Mucosa of descending colon (tissue), 3 donors: ENCODE data around the gene FOLR3. TPM values are rescaled to one million over a fixed set of nuclear protein-coding genes. Genes with fewer than 3 reads are reported as not detected.
"Not testable (repeated sequence)": the region's sequence is repeated elsewhere in the genome, so short reads cannot be mapped to it uniquely, and the experiment has no call there.

Experiments
- ATAC-seq: fragments of 200-7000 bp; cut with Tn5 transposase; one replicate; pipeline ENCODE4 v1.9.1; 2020; ENCODE audit warnings: mild to moderate bottlenecking, moderate library complexity
- DNase-seq, 3 donors: peaks; one replicate each; pipeline ENCODE4 v3.0.0-alpha.2; 2020
- H3K36me3 ChIP-seq: fragments of 200-600 bp; one replicate; pipeline ENCODE4 v1.8.0; 2021; ENCODE audit warnings: low read depth, mild to moderate bottlenecking
- H3K4me1 ChIP-seq: fragments of 200-600 bp; one replicate; pipeline ENCODE4 v1.8.0; 2021; ENCODE audit warnings: low read depth, mild to moderate bottlenecking
- H3K4me3 ChIP-seq: fragments of 200-600 bp; one replicate; pipeline ENCODE4 v1.8.0; 2021; ENCODE audit warnings: mild to moderate bottlenecking
- H3K9me3 ChIP-seq: fragments of 200-600 bp; one replicate; pipeline ENCODE4 v1.8.0; 2021; ENCODE audit warnings: mild to moderate bottlenecking
- CTCF ChIP-seq: fragments of 200-600 bp; IDR thresholded peaks from one replicate; pipeline ENCODE4 v1.8.0; 2022; ENCODE audit warnings: antibody characterized with exemption, mild to moderate bottlenecking
- intact Hi-C, 2 donors: fragments of 100-400 bp; cut with DNase I in 1 of 2; cut with micrococcal nuclease in 1 of 2; formaldehyde crosslinking; loops; one replicate each; pipeline versions ENCODE4 v1.11.0 to v1.11.1; 2022; cut with DNase I, micrococcal nuclease
- total RNA-seq, 3 donors: library from RNA; stranded (reverse); fragmentation: NEBNext Ultra II Directional in 2 of 3; extraction: Animal tissue kit (Norgen Biotek cat#: 25700) in 2 of 3; gene quantifications; one replicate each; pipeline versions ENCODE4 v1.2.1 to v1.2.4, GENCODE V29; 2021 to 2023
- donor health status: DM: no; HTN: no; CAD: no; lungs with moderate emphysema.
- donor health status: DM: no; HTN: no; CAD: no.
- donor health status: DM: no; HTN: yes; CAD: no.

The FOLR3 gene
- total RNA-seq, 3 donors from 2014 or later = not detected

- TF ChIP-seq CTCF = no peak
- no peaks in the 10 kb centered on the region for H3K9me3 ChIP-seq
- H3K4me1 ChIP-seq = peaks cover 5% of the 10 kb centered on the region
- intact Hi-C loops = no loop called here
- H3K4me3 ChIP-seq = no peak overlapping the region
- no peak for ATAC-seq
- no peak for DNase-seq
- H3K36me3 ChIP-seq = no peaks in the 10 kb centered on the region
Measured at GRCh38 chr11:72141066-72141465, 5.5 kb downstream of the FOLR3 start.

GRCh38 chr11:72142086-72142485 lies 6.6 kb downstream of the FOLR3 start:
- H3K4me3 ChIP-seq, intact Hi-C loops, H3K4me1 ChIP-seq, ATAC-seq, H3K36me3 ChIP-seq, DNase-seq, H3K9me3 ChIP-seq: not testable (repeated sequence)

GRCh38 chr11:72142543-72142942 lies 7.0 kb downstream of the FOLR3 start:
- H3K9me3 ChIP-seq, H3K4me3 ChIP-seq, H3K36me3 ChIP-seq, intact Hi-C loops, H3K4me1 ChIP-seq, DNase-seq, ATAC-seq: not testable (repeated sequence)

- ATAC-seq (peak; percentile 21), DNase-seq (peak in 1 of 3 donors; percentile 27)
- H3K9me3 ChIP-seq = no peaks in the 10 kb centered on the region
- intact Hi-C loops = no loop called here
- peaks cover 5% of the 10 kb centered on the region for H3K4me1 ChIP-seq
- no peak overlapping the region for H3K4me3 ChIP-seq
- TF ChIP-seq CTCF = no peak
- H3K36me3 ChIP-seq = no peaks in the 10 kb centered on the region
Measured at GRCh38 chr11:72144807-72145565, 9.5 kb downstream of the FOLR3 start.

- Histone ChIP-seq H3K36me3 (no peaks in the 10 kb centered on the region), H3K4me3 (no peak overlapping the region), H3K4me1 (peaks cover 5% of the 10 kb centered on the region), H3K9me3 (no peaks in the 10 kb centered on the region)
- no peak for DNase-seq
- no peak for TF ChIP-seq CTCF
- ATAC-seq = no peak
- intact Hi-C loops = no loop called here
Measured at GRCh38 chr11:72146625-72147024, 11.1 kb downstream of the FOLR3 start.

- Histone ChIP-seq H3K36me3 (no peaks in the 10 kb centered on the region), H3K9me3 (no peaks in the 10 kb centered on the region), H3K4me3 (no peak overlapping the region), H3K4me1 (no peaks in the 10 kb centered on the region)
- no peak for TF ChIP-seq CTCF
- DNase-seq (no peak), ATAC-seq (no peak)
- intact Hi-C loops = no loop called here
Measured at GRCh38 chr11:72150882-72151281, 15.4 kb downstream of the FOLR3 start.

- H3K9me3 ChIP-seq, H3K4me3 ChIP-seq, H3K36me3 ChIP-seq, H3K4me1 ChIP-seq, DNase-seq, ATAC-seq, intact Hi-C loops: not testable (repeated sequence)
Measured at GRCh38 chr11:72153874-72154273, 18.3 kb downstream of the FOLR3 start.
